HUES48 (cell line): ENCODE results near the gene USP16.
"Not testable (repeated sequence)": the region's sequence is repeated elsewhere in the genome, so short reads cannot be mapped to it uniquely, and the experiment has no call there.

Experiments
- H3K27ac ChIP-seq: one replicate; pipeline ENCODE4 v1.7.0; 2013; ENCODE audit warnings: low read depth, low read length, inconsistent platforms
- H3K27me3 ChIP-seq: 2 replicates; pipeline ENCODE4 v1.6.1; 2013; ENCODE audit warnings: mild to moderate bottlenecking, low read length; ENCODE audit not compliant: control insufficient read depth, insufficient read depth
- H3K36me3 ChIP-seq: 2 replicates; pipeline ENCODE4 v1.6.1; 2013; ENCODE audit warnings: low read length; ENCODE audit not compliant: control insufficient read depth, insufficient read depth
- H3K4me1 ChIP-seq: 2 replicates; pipeline ENCODE4 v1.6.1; 2013; ENCODE audit warnings: mild to moderate bottlenecking, low read length; ENCODE audit not compliant: control insufficient read depth, insufficient read depth
- H3K4me3 ChIP-seq: 2 replicates; pipeline ENCODE4 v1.5.1; 2013; ENCODE audit warnings: mild to moderate bottlenecking, low read depth, low read length
- H3K9ac ChIP-seq: 2 replicates; pipeline ENCODE4 v1.6.1; 2013; ENCODE audit warnings: mild to moderate bottlenecking, low read depth, low read length, moderate library complexity
- H3K9me3 ChIP-seq: 2 replicates; pipeline ENCODE4 v1.6.1; 2013; ENCODE audit warnings: low read length; ENCODE audit not compliant: control insufficient read depth, insufficient read depth

USP16 gene

GRCh38 chr21:29073222-29074006, 48.9 kb downstream of the USP16 start, which contains the start of gene CCT8:
CCT8 (minus strand) TSS chr21:29073648; CDS start chr21:29073590, 58 bp downstream.
- peaks cover 8% of the 10 kb centered on the region; the same call in 1 of the 2 replicates for H3K4me1 ChIP-seq
- peak within 1 kb of the TSS; percentile 90 for H3K27ac ChIP-seq
- H3K4me3 ChIP-seq = peak within 1 kb of the TSS; percentile 85
- peaks cover 24% of the 10 kb centered on the region for H3K36me3 ChIP-seq
- H3K9me3 ChIP-seq = no peaks in the 10 kb centered on the region
- no peaks in the 10 kb centered on the region for H3K27me3 ChIP-seq
- H3K9ac ChIP-seq = peak within 1 kb of the TSS; percentile 95

- Histone ChIP-seq H3K27ac (peak overlapping the region; percentile 90), H3K9me3 (no peaks in the 10 kb centered on the region), H3K4me1 (peaks cover 8% of the 10 kb centered on the region; the same call in 1 of the 2 replicates), H3K4me3 (peak overlapping the region; percentile 85), H3K36me3 (peaks cover 18% of the 10 kb centered on the region), H3K27me3 (no peaks in the 10 kb centered on the region), H3K9ac (peak overlapping the region; percentile 81)
Measured at GRCh38 chr21:29074007-29074376, 49.5 kb downstream of the USP16 start.

DNA sequence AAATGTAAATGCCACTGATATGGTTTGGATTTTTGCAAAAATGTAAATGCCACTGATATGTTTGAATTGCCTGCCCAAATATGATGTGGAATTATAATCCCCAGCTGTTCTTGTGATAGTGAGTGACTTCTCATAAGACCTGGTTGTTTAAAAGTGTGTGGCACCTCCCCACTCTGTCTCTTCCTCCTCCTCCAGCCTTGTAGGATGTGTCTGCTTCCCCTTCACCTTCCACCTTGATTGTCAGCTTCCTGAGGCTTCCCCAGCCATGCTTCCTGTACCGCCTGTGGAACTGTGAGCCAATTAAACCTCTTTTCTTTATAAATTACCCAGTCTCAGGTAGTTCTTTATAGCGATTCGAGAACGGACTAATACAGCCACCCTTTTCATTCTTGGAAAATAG, 50.3 kb downstream of the USP16 start:
- Histone ChIP-seq H3K9me3 (no peaks in the 10 kb centered on the region), H3K4me3 (no peak overlapping the region), H3K9ac (no peak overlapping the region), H3K27me3 (no peaks in the 10 kb centered on the region), H3K36me3 (peaks cover 10% of the 10 kb centered on the region), H3K27ac (no peak overlapping the region), H3K4me1 (peaks cover 8% of the 10 kb centered on the region; the same call in 1 of the 2 replicates)

GRCh38 chr21:29075706-29076466, 51.4 kb downstream of the USP16 start:
- Histone ChIP-seq H3K9ac (no peak overlapping the region), H3K27me3 (no peaks in the 10 kb centered on the region), H3K9me3 (no peaks in the 10 kb centered on the region), H3K4me1 (peaks cover 8% of the 10 kb centered on the region; the same call in 1 of the 2 replicates), H3K36me3 (0 out of 2 replicates have a peak, but pooled peaks cover under 1% of the 10 kb centered on the region), H3K27ac (no peak overlapping the region), H3K4me3 (no peak overlapping the region)

GRCh38 chr21:29076731-29077640, 52.5 kb downstream of the USP16 start:
- H3K9ac ChIP-seq, H3K9me3 ChIP-seq, H3K4me1 ChIP-seq, H3K4me3 ChIP-seq, H3K27ac ChIP-seq, H3K27me3 ChIP-seq, H3K36me3 ChIP-seq: not testable (repeated sequence)

- H3K9me3 ChIP-seq = no peaks in the 10 kb centered on the region
- no peak overlapping the region for H3K27ac ChIP-seq
- H3K4me1 ChIP-seq = no peaks in the 10 kb centered on the region
- H3K27me3 ChIP-seq = no peaks in the 10 kb centered on the region
- no peaks in the 10 kb centered on the region for H3K36me3 ChIP-seq
- H3K4me3 ChIP-seq = no peak overlapping the region
- H3K9ac ChIP-seq = no peak overlapping the region
Measured at GRCh38 chr21:29077651-29078090, 53.2 kb downstream of the USP16 start.

DNA sequence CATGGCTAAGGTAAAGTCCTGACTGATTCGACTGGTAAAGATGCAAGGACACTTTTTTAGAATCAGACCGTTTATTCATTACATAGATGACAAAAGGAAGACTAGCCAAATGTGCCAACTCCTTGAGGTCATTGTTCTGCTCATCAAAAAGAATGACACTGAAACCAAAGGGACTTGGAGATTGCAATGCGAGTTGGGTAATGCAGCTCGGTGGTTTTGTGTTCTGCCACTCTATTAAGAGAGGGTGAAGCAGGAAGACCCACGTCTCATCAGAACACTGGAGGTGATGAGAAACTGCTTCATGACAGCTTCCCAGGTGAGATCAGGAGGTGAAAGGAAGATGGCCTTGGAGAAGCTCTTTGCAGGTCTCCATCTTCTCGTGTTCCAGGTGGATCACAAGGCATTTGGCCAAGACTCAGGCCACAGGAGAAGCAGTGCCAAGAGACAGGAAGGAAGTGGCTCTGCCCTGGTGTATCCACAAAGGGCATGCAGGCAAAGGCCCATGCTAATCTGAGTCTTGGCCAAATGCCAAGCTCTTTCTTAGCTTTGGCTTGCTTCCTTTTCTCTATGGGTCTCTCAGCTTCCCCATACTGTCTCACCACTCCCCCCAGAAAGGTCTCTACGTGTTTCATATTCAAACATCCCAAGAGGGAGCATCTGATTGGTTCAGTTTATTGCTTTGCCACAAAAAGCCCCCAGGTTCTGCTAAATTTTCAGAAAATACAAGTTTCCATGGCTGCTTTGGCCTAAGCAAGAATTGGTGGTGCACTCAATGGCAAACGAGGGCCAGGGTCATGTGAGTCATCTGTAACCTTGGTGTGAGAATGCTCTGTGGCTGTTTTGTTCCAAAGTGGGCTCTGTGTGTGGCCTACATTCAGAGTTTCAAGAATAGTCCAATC, 54.6 kb downstream of the USP16 start:
- no peak overlapping the region for H3K27ac ChIP-seq
- H3K9ac ChIP-seq = no peak overlapping the region
- H3K4me3 ChIP-seq = no peak overlapping the region
- no peaks in the 10 kb centered on the region for H3K9me3 ChIP-seq
- no peaks in the 10 kb centered on the region for H3K27me3 ChIP-seq
- H3K4me1 ChIP-seq = no peaks in the 10 kb centered on the region
- H3K36me3 ChIP-seq = no peaks in the 10 kb centered on the region

DNA sequence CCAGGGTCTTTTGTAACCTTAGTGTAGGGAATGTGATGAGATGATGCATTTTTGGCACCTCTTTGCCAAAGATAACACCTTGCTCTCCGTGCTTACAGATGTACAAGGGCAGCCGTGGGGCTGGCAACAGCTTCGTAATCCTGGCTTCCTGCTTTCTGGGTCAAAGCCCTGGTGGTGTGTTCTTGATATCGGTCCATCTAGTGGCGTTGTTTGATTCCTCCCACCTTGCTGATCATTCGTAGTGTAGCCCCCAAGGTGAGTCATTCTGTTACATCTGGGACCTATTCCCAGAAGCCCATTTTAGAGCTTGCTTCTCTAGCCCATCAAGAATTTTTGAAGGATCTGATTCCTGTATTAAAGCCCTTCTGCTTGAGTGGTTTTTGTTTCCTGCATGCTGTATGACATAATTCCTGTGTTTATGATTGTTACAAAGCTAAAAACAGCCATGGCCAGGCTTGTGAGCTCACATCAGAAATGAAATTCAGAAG, 56.0 kb downstream of the USP16 start:
- Histone ChIP-seq H3K27me3 (no peaks in the 10 kb centered on the region; the same call in 1 of the 2 replicates), H3K27ac (no peak overlapping the region), H3K36me3 (no peaks in the 10 kb centered on the region), H3K9ac (no peak overlapping the region), H3K9me3 (no peaks in the 10 kb centered on the region), H3K4me3 (no peak overlapping the region), H3K4me1 (no peaks in the 10 kb centered on the region)

GRCh38 chr21:29082046-29082815, 57.8 kb downstream of the USP16 start:
- H3K9me3 ChIP-seq = no peaks in the 10 kb centered on the region
- peaks cover 4% of the 10 kb centered on the region; the same call in 1 of the 2 replicates for H3K27me3 ChIP-seq
- H3K27ac ChIP-seq = no peak overlapping the region
- no peaks in the 10 kb centered on the region for H3K36me3 ChIP-seq
- H3K4me3 ChIP-seq = no peak overlapping the region
- no peak overlapping the region for H3K9ac ChIP-seq
- no peaks in the 10 kb centered on the region for H3K4me1 ChIP-seq
